Measurements from ENCODE around the gene KCNQ5.

DNA sequence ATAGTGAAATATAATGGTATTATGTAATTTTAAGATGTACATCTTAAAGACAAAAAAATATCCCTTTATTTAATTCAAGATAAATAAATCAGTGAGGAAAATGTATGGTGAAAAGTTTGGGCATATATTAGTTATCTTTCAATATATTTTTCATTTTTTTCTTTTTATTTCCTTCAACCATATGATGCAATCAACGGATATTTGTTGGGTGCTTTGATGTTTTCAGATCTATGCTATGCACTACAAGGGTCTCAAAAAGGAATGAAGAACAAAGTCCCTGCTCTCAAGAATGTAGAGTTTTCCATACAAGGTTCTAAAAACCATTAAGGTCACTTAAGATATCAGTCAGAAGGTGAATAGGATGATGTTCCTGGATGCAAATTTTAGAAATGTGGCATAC lies 345.5 kb downstream of the KCNQ5 start:
- TF ChIP-seq CTCF (IDR thresholded peaks at IDR 0.05), result no peak
- no peak for TF ChIP-seq EP300 (IDR thresholded peaks at IDR 0.05)
- TF ChIP-seq POLR2A (IDR thresholded peaks at IDR 0.05), result no peak
